Measurements from ENCODE around the gene MAZ.

MAZ gene

DNA sequence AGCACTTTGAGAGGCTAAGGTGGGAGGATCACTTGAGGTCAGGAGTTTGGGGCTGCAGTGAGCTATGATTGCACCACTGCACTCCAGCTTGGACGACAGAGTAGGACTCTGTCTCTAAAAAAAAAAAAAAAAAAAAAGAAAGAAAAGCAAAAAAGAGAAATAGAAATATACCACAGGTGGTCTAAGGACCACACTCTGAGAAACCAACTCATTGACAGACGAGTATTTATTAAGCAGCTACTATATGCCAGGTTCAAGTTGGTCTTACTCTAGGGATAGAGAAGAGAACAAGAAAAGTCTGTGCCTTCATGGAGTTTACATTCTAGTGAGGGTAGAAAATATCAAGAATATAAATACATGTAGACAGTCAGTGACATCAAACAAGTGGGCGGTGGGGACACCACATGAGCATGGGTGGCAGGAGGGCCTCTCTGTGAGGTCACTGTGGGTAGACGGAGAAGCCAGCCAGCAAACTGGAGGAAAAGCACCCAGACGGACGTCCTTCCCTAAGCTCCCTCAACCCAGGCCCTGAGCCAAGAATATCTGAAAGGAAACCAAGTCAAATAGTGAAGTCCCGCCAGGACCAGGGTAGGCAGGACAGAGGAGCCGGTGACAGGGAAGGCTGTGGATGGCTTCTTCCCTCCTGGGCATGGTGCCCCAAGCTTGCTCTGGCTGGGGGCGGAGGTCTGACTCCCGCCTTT, 52.0 kb downstream of the MAZ start:
- no peak for DNase-seq

DNA sequence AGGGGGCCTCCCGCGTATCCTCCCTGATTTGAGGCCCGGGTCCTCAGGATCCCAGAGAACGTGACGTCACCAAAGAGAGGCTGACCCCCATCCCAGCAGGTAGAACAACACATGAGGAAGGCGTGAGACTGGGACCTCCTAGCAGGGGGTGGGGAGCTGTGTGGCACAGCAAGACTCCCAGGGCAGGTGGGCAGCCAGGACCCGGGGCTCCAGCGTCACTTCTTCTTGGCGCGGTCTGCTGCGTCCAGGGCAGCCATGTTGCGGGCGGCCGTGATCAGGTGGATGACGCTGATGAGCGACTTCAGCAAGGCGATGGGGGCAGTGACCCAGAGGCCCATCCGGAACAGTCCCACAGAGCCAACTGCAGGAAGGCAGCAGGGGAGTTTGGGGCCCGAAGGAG, 52.6 kb downstream of the MAZ start:
- DNase-seq = no peak

DNA sequence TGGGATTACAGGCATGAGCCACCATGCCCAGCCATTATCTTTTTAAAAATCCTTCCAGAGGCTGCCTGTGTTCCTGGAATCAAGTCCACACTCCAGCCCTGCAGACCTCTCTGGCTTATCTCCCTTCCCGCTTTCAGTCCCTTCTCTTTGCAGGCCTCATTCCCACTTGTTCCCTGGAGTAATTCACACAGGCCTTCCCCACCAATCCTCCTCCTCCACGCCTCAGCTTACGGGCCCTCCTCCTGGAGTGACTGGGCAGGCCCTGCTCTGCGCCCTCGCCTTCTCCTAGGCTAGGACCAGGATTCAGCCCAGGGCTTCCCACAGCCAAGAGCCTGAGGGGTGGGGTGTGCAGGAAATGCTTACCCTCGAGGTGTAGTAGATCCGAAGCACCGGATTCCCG, 53.9 kb downstream of the MAZ start:
- no peak for DNase-seq
